HG03469 (cell line): ENCODE data around the gene COL5A3.
"Not testable (repeated sequence)": the region's sequence is repeated elsewhere in the genome, so short reads cannot be mapped to it uniquely, and the experiment has no call there.

Experiments used
- ATAC-seq: cut with Tn5 transposase; IDR thresholded peaks from one replicate; pipeline ENCODE4 v1.9.1; 2021; ENCODE audit warnings: mild to moderate bottlenecking, moderate library complexity, moderate number of reproducible peaks; ENCODE audit not compliant: unreplicated experiment

Gene COL5A3

DNA sequence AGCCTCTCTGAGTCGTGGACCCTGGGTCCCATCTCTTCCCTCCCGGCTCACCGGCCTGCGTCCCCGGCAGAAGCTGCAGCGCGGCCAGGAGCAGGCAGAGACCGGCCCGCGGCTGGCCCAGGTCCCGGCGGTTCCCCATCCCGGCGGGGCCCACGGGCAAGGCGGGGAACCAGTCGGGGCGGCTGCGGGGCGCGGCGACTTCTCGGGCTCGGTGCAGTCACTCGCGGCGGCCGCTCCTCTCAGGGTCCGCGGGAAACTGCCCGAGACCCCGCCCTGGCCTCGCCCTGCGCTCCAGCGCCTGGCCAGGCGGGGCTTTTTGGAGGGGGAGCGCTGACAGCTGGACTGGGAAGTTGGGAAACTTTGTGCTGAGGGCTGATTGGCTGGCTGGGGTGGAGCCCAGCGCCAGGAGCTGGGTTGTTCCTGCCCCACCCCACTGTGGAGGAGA, at the start of gene COL5A3:
Gene COL5A3, minus strand, starts transcription at position 258 of the 445 bp plus-strand sequence. Its CDS starts 119 bp downstream, at position 139.
- no peak for ATAC-seq

DNA sequence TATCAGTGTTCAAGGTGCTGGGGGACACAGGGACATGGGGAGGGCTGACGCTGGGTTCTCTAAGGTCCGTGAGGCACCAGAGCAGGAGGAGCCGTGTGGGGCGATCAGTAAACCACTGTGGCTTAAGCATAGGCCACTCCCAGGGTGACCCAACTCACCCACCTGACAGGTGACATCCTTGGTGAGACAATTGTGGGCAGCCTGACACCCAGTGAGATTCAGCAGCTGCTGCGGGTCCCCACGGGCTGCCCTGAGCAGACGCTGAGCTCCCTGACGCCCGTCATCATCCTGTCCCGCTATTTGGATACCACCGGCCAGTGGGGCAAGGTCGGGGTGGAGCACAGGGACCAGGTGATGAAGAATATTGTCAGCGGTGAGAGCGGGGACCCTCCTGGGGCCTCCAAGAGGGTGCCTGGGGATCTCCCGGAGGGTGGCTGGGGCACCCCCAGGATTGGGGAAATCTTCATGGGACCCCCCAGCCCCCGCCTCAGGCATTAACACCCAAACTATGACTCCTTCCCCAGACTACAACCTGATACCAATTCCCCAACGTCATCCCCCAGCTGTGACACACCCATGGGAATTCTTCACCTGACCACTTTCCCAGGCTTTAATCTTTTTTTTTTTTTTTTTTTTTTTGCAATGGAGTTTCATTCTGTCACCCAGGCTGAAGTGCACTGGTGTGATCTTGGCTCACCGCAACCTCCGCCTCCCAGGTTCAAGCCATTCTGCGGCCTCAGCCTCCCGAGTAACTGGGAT, 42.5 kb upstream of the COL5A3 start:
- no peak for ATAC-seq

DNA sequence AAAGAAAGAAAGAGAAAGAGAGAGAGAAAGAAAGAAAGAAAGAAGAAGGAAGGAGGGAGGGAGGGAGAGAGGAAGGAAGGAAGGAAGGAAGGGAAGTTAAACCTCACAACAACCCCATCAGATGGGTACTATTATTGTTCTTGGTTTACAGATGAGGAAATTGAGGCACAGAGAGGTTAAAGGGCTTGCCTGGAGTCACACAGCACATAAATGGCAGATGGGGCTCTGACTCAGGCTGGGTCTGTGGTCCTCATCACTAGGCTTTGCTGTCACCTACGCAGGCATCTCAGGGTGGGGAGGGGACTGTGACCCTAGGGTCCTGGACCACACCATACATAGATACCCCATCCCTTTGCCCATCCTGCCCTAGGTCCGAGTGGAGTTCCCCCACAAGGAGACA, 39.3 kb upstream of the COL5A3 start:
- no peak for ATAC-seq

DNA sequence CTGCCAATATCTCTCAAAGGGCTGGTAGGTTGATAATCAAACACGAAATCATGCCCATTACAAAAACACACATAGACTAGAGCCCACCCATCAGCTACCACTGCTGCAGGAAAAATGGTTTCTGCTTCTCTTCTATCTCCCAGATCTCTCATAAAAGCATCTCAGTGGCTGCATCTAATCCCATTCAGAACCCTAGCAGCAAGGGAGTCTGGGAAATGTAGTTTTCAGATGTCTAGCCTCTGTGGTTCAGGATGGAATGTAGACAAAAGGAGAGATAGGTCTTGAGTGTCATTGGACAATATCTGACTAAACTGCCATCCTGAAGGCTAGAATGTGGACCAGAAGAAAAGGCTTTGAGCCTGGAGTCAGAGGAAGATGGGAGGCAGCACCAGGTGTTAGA, 35.1 kb upstream of the COL5A3 start:
- ATAC-seq = no peak

DNA sequence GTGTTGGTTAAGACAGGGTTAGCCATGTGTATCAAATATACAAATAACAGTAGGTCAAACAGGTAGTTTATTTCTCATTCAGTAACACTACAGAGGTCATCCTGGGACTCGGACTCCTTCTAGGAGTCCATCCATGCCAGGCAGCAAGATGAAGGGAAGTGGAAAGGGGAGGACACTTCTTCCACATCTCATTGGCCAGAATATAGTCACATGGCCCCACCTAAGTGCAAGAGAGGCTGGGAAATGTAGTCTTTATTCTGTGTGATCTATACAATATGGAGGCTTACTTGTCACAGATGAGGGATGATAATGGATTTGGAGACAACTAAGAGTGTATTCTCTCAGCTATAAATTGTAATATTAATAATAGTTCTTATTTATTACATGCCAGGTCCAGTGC, 34.1 kb upstream of the COL5A3 start:
- ATAC-seq = no peak

- no peak for ATAC-seq
Observed at GRCh38 chr19:10043286-10043927, 33.1 kb upstream of the COL5A3 start.

GRCh38 chr19:10037809-10038208, 27.5 kb upstream of the COL5A3 start:
- ATAC-seq = no peak

DNA sequence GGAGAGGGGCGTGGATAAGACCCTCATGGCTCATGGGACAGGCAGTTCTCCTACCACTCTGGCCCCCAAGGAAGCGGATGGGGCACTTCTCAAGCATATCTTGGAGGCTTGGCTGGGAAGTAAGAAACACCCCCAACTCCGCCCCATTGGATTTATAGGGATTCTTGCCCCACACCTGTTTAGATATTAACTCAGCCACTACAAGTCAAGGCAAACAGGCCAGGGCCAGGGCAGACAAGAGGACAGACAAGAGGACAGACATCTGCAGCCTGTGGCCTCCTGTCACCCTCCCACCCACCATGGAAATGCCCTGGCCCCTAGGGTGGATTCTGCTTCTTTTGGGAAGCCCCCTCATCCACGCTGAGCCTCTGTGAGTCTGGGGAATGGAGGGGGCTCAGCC, 27.1 kb upstream of the COL5A3 start:
- ATAC-seq = no peak

DNA sequence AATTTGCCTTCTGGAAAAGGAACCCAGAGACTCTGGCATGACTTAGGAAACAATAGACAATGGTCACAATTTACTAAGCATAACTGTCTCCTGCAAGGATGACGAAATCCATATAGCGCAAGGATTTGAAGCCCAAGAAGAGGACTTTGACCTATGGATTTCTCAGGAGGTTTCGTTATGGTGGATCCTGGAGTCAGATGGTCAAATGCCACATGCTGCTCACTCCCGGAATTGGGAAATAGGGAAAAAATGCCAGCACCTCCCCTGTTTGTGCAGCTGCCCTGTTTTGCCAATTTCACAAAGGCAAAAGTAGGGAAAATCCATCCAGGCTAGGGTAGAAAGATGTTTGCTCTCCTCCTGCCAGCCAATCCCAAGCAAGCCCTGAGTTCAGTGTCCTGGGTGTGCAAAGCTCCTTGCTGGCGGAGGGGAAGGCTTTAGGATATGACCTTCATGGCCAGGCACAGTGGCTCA, 26.3 kb upstream of the COL5A3 start:
- ATAC-seq = no peak

DNA sequence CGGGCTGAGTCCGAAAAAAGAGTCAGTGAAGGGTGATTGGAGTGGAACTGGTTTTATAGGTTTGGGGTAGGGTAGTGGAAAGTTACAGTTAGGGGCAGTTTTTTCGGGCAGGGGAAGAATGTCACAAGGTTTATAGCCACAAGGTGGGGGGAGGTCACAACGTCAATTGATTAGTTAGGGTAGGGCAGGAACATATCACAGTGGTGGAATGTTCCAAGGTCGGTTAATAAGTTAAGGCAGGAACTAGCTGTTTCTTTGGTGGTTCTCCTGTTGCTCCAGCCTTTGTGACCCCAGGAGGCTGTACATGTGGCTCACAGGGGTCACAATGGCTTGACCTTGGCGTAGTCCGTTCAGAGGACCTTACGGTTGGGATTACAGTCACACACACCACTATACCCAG, 23.3 kb upstream of the COL5A3 start:
- no peak for ATAC-seq

DNA sequence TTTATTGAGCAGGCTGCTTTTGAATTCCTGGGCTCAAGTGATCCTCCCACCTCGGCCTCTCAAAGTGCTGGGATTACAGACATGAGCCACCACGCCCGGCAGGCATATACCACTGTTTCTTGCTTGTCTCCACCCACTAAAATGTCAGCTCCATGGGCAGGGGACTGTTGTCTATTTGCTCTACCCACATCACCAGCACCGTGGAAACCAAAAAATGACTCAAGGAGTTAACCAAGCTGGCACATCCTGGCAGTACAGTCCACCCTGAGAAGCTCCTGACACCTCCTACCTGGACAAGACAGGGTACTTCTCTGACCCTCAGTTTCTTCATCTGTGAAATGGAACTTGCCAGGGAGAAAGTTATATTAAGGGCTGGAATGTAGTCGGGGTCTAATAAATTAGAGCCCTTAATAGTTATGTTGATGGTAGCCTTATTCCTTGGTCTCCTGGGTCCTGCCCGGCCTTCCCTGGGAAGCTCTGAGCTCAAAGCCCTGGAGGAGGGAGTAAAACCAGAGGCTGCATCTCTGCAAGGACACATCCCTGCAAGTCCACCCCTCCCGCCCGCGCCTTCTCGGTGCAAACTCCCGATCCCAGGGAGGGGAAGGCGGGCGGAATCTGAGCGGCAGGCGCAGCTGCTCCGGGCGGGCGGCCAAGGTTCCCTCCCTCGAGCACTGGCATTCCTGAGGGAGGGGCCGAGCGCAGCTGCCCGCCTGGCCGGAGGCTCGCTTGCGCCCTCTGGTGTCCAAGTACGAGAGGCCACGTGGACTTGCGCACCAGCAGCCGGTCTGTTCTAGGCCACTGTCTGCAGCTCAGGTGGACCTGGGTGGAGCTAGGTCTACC, 17.1 kb upstream of the COL5A3 start:
- ATAC-seq = no peak

GRCh38 chr19:10026744-10027143, 16.4 kb upstream of the COL5A3 start:
- no peak for ATAC-seq

DNA sequence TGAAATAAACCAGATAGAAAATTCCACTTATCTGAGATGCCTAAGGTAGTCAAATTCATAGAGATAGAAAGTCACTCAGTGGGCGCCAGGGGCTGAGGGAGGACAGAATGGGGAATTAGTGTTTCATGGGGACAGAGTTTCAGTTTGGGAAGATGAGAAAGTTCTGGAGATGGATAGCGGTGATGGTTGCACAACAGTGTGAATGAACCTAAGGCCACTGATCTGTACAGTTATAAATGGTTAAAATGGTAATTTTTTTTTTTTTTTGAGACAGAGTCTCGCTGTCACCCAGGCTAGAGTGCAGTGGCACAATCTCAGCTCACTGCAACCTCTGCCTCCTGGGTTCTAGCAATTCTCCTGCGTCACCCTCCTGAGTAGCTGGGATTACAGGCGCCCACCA, 12.8 kb upstream of the COL5A3 start:
- ATAC-seq = not testable (repeated sequence)

- no peak for ATAC-seq
Observed at GRCh38 chr19:10021863-10022262, 11.6 kb upstream of the COL5A3 start.

GRCh38 chr19:10021446-10021845, 11.1 kb upstream of the COL5A3 start:
- no peak for ATAC-seq

DNA sequence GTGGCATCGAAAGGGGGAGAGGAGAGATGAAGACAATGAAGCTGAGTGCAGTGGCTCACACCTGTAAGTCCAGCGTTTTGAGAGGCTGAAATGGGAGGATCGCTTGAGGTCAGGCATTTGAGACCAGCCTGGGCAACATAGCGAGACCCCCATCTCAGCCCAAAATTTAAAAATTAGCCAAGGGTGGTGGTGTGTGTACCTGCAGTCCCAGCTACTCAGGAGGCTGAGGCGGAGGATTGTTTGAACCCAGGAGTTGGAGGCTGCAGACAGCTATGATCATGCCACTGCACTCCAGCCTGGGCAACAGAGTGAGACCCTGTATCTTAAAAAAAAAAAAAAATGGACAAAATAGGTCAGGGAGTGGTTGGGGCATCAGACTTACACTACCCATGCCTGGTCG, 10.5 kb upstream of the COL5A3 start:
- ATAC-seq = no peak

DNA sequence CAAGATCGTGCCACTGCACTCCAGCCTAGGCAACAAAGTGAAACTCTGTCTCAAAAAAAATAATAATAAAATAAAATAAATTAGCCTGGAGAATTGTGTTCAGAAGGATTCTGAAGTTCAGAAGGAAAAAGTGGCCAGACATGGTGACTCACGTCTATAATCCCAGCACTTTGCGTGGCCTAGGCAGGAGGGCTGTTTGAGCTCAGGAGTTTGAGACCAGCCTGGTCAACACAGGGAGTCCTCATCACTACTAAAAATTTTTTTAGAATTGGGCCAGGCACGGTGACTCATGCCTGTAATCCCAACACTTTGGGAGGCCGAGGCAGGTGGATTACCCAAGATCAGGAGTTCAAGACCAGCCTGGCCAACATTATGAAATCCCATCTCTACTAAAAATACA, 8.9 kb upstream of the COL5A3 start:
- ATAC-seq = no peak

GRCh38 chr19:10018786-10019185, 8.5 kb upstream of the COL5A3 start:
- ATAC-seq = no peak

DNA sequence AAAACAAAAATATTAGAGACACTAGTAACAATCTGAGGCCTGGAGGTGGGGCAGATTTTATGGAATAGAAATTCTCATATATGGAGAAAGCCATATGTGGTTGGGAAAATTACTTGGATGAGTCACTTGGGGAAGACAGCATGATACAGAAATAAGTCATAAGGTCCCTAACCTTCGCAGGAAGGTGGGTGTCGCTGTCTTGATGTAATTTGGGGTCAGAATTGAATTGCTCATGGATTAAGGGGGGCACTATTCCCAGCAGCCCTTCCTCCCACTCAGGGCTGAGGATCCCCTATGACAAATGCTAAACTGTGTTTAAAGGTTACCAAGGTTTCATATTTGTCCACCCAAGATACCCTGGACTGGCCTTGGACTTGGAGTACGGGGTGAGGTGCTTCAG, 8.0 kb upstream of the COL5A3 start:
- ATAC-seq = no peak

DNA sequence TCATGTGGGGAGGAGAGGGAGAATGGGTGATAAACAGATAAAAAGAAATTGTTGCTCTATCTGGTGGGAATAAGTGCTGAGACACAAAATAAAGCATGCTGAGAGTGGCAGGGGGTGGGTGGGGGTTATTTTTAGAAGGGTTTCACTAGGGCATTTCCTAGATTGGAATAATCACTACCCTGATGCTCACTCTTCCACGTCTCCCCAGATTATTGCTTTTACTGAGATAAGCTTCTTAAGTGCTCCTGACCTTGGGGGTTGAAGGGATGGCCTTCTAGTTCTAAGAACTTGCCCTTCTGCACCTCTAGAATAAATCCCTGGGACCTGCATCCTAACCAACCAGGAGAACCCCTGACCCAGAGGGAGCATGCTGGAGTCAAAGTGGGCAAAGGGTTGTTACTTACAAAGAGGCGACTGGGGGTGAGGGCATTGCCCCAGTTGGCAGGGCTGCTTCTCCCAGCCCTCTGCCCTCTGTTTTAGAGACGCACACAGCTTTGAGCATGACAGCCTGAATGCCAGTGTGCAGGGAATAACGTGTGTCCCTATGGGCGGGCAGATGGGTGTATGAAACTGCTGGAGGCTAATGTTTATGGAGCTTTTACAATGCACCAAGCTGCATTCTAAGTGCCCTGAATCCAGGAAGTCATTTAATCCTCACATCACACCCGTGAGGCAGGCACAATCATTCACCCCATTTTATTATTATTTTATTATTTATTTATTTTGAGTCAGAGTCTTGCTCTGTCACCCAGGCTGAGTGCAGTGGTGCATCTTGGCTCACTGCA, 3.7 kb upstream of the COL5A3 start:
- no peak for ATAC-seq

GRCh38 chr19:10013316-10013715, 3.0 kb upstream of the COL5A3 start, which contains the start of gene RDH8:
RDH8 (plus strand) TSS chr19:10013483; CDS start chr19:10013498, 15 bp downstream.
- ATAC-seq = no peak
